GM18909 (cell line): ENCODE results near the gene LILRB1.
"Not testable (repeated sequence)": the region's sequence is repeated elsewhere in the genome, so short reads cannot be mapped to it uniquely, and the experiment has no call there.

Source experiments
- ATAC-seq: cut with Tn5 transposase; IDR thresholded peaks from one replicate; pipeline ENCODE4 v1.9.1; 2021; ENCODE audit warnings: mild to moderate bottlenecking; ENCODE audit not compliant: unreplicated experiment, poor library complexity

LILRB1 gene

GRCh38 chr19:54624234-54624633 is 6.0 kb upstream of the LILRB1 start:
- peak; percentile 23 for ATAC-seq

GRCh38 chr19:54624934-54625730 is 5.2 kb upstream of the LILRB1 start:
- ATAC-seq = peak; percentile 55

- ATAC-seq = no peak
These were observed 3.5 kb upstream of the LILRB1 start for GRCh38 chr19:54626757-54627156.

GRCh38 chr19:54627912-54628311 is 2.4 kb upstream of the LILRB1 start:
- ATAC-seq = not testable (repeated sequence)

GRCh38 chr19:54630782-54631181 is 498 bp downstream of the LILRB1 start:
- no peak for ATAC-seq

- not testable (repeated sequence) for ATAC-seq
These were observed 1.4 kb downstream of the LILRB1 start for GRCh38 chr19:54631489-54632337.

GRCh38 chr19:54632517-54632916 is 2.2 kb downstream of the LILRB1 start:
- ATAC-seq = not testable (repeated sequence)

- ATAC-seq = no peak
These were observed 3.1 kb downstream of the LILRB1 start for GRCh38 chr19:54633401-54633800.

GRCh38 chr19:54636081-54636480 is 5.8 kb downstream of the LILRB1 start:
- not testable (repeated sequence) for ATAC-seq

- ATAC-seq = no peak
These were observed 8.4 kb downstream of the LILRB1 start for GRCh38 chr19:54638683-54639082.

GRCh38 chr19:54642953-54643352 is 12.7 kb downstream of the LILRB1 start:
- ATAC-seq = not testable (repeated sequence)

GRCh38 chr19:54643583-54643982 is 13.3 kb downstream of the LILRB1 start:
- not testable (repeated sequence) for ATAC-seq

- no peak for ATAC-seq
These were observed 13.8 kb downstream of the LILRB1 start for GRCh38 chr19:54644056-54644455.

GRCh38 chr19:54646331-54646841 is 16.1 kb downstream of the LILRB1 start:
- ATAC-seq = no peak

- ATAC-seq = no peak
These were observed 17.8 kb downstream of the LILRB1 start for GRCh38 chr19:54648129-54648528.

GRCh38 chr19:54650108-54650655 is 19.9 kb downstream of the LILRB1 start:
- ATAC-seq = no peak

- ATAC-seq = no peak
These were observed 23.0 kb downstream of the LILRB1 start for GRCh38 chr19:54653181-54653809.

- no peak for ATAC-seq
These were observed 24.4 kb downstream of the LILRB1 start for GRCh38 chr19:54654447-54655321.

- ATAC-seq = no peak
These were observed 29.0 kb downstream of the LILRB1 start for GRCh38 chr19:54659300-54659699.
